ENCODE data around the gene ABCA6. TPM values are rescaled to one million over a fixed set of nuclear protein-coding genes. Genes with fewer than 3 reads are reported as not detected.
A peak's percentile ranks its signal among the peaks of the same experiment; 100 is the strongest.

The ABCA6 gene
- total and polyA plus RNA-seq, 9 of the 15 experiments (the other 6 are each of a cell fraction or from before 2014, with no cell fraction given), result 0.06 to 0.73 (median 0.15) TPM

GRCh38 chr17:69103557-69104233 lies 38.0 kb downstream of the ABCA6 start (continued):
- TF ChIP-seq CHD7 (IDR thresholded peaks at IDR 0.05; ENCODE audit: low read depth, low read length) (no peak), NUFIP1 (IDR thresholded peaks at IDR 0.05; ENCODE audit: partially characterized antibody) (no peak), JUND (IDR thresholded peaks at IDR 0.05; ENCODE audit: borderline replicate concordance, low read depth, low read length) (peak; percentile 71; the same call in 1 of the 2 replicates), JUND (tag; IDR thresholded peaks at IDR 0.05; ENCODE audit: borderline replicate concordance, low read depth, low read length) (peak; percentile 75; the same call in 1 of the 3 replicates), TCF7L2 (IDR thresholded peaks at IDR 0.05; ENCODE audit: low read depth, low read length) (no peak; the same call in 1 of the 2 replicates), TAF1 (IDR thresholded peaks at IDR 0.05; ENCODE audit: control insufficient read depth, extremely low read depth, insufficient read depth, low read length, severe bottlenecking) (peak; percentile 21), NR2C2 (CRISPR knock-in tag; IDR thresholded peaks at IDR 0.05) (no peak), NR2C2 (tag; IDR thresholded peaks at IDR 0.05) (peak; percentile 65), ZZZ3 (IDR thresholded peaks at IDR 0.05) (no peak), FOXO4 (CRISPR knock-in tag; IDR thresholded peaks at IDR 0.05) (no peak), RBM25 (IDR thresholded peaks at IDR 0.05; ENCODE audit: low read depth, low read length, severe bottlenecking) (no peak), MTA2 (IDR thresholded peaks at IDR 0.05; ENCODE audit: low read depth) (peak; percentile 88)

All from K562 (cell line).